HAP-1 (cell line): Measurements from ENCODE around the gene GPR78.

Experiments
- DNase-seq, 2 experiments: peaks; one replicate each; pipeline ENCODE4 v3.0.0-alpha.2; 2016 to 2020; ENCODE audit warnings: low spot score in 2 of 2
- H3K27me3 ChIP-seq: fragments of 250-450 bp; sonication (Bioruptor Pico); 2 replicates; pipeline ENCODE4 v1.5.1; 2020; ENCODE audit warnings: low read depth, mild to moderate bottlenecking, moderate library complexity
- H3K36me3 ChIP-seq: fragments of 250-450 bp; sonication (Bioruptor Pico); replicated peaks from 2 replicates; pipeline ENCODE4 v1.5.1; 2020; ENCODE audit warnings: mild to moderate bottlenecking
- H3K4me1 ChIP-seq: fragments of 250-450 bp; sonication (Bioruptor Pico); 2 replicates; pipeline ENCODE4 v1.5.1; 2020; ENCODE audit warnings: mild to moderate bottlenecking
- H3K4me3 ChIP-seq: fragments of 250-450 bp; sonication (Bioruptor Pico); 2 replicates; pipeline ENCODE4 v1.5.1; 2020; ENCODE audit warnings: mild to moderate bottlenecking, moderate library complexity
- H3K9me3 ChIP-seq: fragments of 250-450 bp; sonication (Bioruptor Pico); 2 replicates; pipeline ENCODE4 v1.5.1; 2020; ENCODE audit warnings: mild to moderate bottlenecking, moderate library complexity
- in situ Hi-C: fragments of 300-500 bp; cut with MboI; formaldehyde crosslinking; loops from 3 replicates; pipeline ENCODE4 v1.14.3; 2020; ENCODE audit warnings: low sequenced_read_pairs, inconsistent platforms, mixed read lengths

The GPR78 gene

GRCh38 chr4:8598391-8599090, 18.3 kb downstream of the GPR78 start:
- Histone ChIP-seq H3K9me3 (no peaks in the 10 kb centered on the region), H3K4me3 (no peak overlapping the region), H3K27me3 (peaks cover 59% of the 10 kb centered on the region), H3K36me3 (no peaks in the 10 kb centered on the region), H3K4me1 (no peaks in the 10 kb centered on the region)
- DNase-seq: no peak
- in situ Hi-C loops: loop anchor here (10.0 to 25.0 kb wide), 2 partner anchors 124 to 361 kb away; no protein-coding TSS in a partner anchor

GRCh38 chr4:8599091-8599460, 18.9 kb downstream of the GPR78 start:
- no peak for DNase-seq

GRCh38 chr4:8599657-8600056, 19.5 kb downstream of the GPR78 start:
- in situ Hi-C loops: loop anchor here (10.0 to 25.0 kb wide), 2 partner anchors 125 to 362 kb away; no protein-coding TSS in a partner anchor
- Histone ChIP-seq H3K27me3 (peaks cover 57% of the 10 kb centered on the region), H3K36me3 (no peaks in the 10 kb centered on the region), H3K4me3 (no peak overlapping the region), H3K9me3 (no peaks in the 10 kb centered on the region), H3K4me1 (no peaks in the 10 kb centered on the region)
- DNase-seq: no peak

More at GRCh38 chr4:8599091-8599460, 18.9 kb downstream of the GPR78 start:
- no peaks in the 10 kb centered on the region for H3K4me1 ChIP-seq
- no peaks in the 10 kb centered on the region for H3K9me3 ChIP-seq
- H3K36me3 ChIP-seq: no peaks in the 10 kb centered on the region
- in situ Hi-C loops: loop anchor here (10.0 to 25.0 kb wide), 2 partner anchors 124 to 362 kb away; no protein-coding TSS in a partner anchor
- no peak overlapping the region for H3K4me3 ChIP-seq
- peaks cover 58% of the 10 kb centered on the region for H3K27me3 ChIP-seq

GRCh38 chr4:8600266-8600665, 20.1 kb downstream of the GPR78 start:
- in situ Hi-C loops: no loop called here
- Histone ChIP-seq H3K4me1 (no peaks in the 10 kb centered on the region), H3K9me3 (no peaks in the 10 kb centered on the region), H3K4me3 (no peak overlapping the region), H3K36me3 (no peaks in the 10 kb centered on the region), H3K27me3 (peaks cover 57% of the 10 kb centered on the region)
- no peak for DNase-seq

GRCh38 chr4:8600686-8601085, 20.5 kb downstream of the GPR78 start:
- no peaks in the 10 kb centered on the region for H3K4me1 ChIP-seq
- in situ Hi-C loops: no loop called here
- H3K36me3 ChIP-seq: no peaks in the 10 kb centered on the region

GRCh38 chr4:8601086-8601485, 20.9 kb downstream of the GPR78 start:
- no peaks in the 10 kb centered on the region for H3K36me3 ChIP-seq
- H3K4me1 ChIP-seq: no peaks in the 10 kb centered on the region
- H3K27me3 ChIP-seq: peaks cover 57% of the 10 kb centered on the region
- no peak for DNase-seq
- H3K9me3 ChIP-seq: no peaks in the 10 kb centered on the region
- no peak overlapping the region for H3K4me3 ChIP-seq
- in situ Hi-C loops: no loop called here

More at GRCh38 chr4:8600686-8601085, 20.5 kb downstream of the GPR78 start:
- Histone ChIP-seq H3K27me3 (peaks cover 57% of the 10 kb centered on the region), H3K4me3 (no peak overlapping the region), H3K9me3 (no peaks in the 10 kb centered on the region)
- DNase-seq: no peak

- Histone ChIP-seq H3K27me3 (peaks cover 57% of the 10 kb centered on the region), H3K4me1 (no peaks in the 10 kb centered on the region), H3K9me3 (no peaks in the 10 kb centered on the region), H3K36me3 (no peaks in the 10 kb centered on the region), H3K4me3 (no peak overlapping the region)
- no peak for DNase-seq
- in situ Hi-C loops: no loop called here
These were observed 21.4 kb downstream of the GPR78 start for GRCh38 chr4:8601556-8601955.

- no peak overlapping the region for H3K4me3 ChIP-seq
- H3K4me1 ChIP-seq: no peaks in the 10 kb centered on the region
- DNase-seq: no peak
- H3K27me3 ChIP-seq: peaks cover 56% of the 10 kb centered on the region
- in situ Hi-C loops: no loop called here
- no peaks in the 10 kb centered on the region for H3K9me3 ChIP-seq
- no peaks in the 10 kb centered on the region for H3K36me3 ChIP-seq
These were observed 22.7 kb downstream of the GPR78 start for GRCh38 chr4:8602686-8603430.

- peaks cover 53% of the 10 kb centered on the region for H3K27me3 ChIP-seq
- H3K9me3 ChIP-seq: no peaks in the 10 kb centered on the region
- no peak overlapping the region for H3K4me3 ChIP-seq
- no peaks in the 10 kb centered on the region for H3K4me1 ChIP-seq
- in situ Hi-C loops: no loop called here
- H3K36me3 ChIP-seq: no peaks in the 10 kb centered on the region
- DNase-seq: no peak
These were observed 23.7 kb downstream of the GPR78 start for GRCh38 chr4:8603931-8604330.

- no peaks in the 10 kb centered on the region for H3K36me3 ChIP-seq
- no peaks in the 10 kb centered on the region for H3K9me3 ChIP-seq
- peaks cover 47% of the 10 kb centered on the region for H3K27me3 ChIP-seq
- in situ Hi-C loops: no loop called here
- no peak for DNase-seq
- no peak overlapping the region for H3K4me3 ChIP-seq
- H3K4me1 ChIP-seq: no peaks in the 10 kb centered on the region
These were observed 25.1 kb downstream of the GPR78 start for GRCh38 chr4:8605289-8605688.

- peaks cover 35% of the 10 kb centered on the region for H3K27me3 ChIP-seq
- no peaks in the 10 kb centered on the region for H3K4me1 ChIP-seq
- in situ Hi-C loops: no loop called here
- no peak overlapping the region for H3K4me3 ChIP-seq
- no peaks in the 10 kb centered on the region for H3K36me3 ChIP-seq
- H3K9me3 ChIP-seq: no peaks in the 10 kb centered on the region
- no peak for DNase-seq
These were observed 26.3 kb downstream of the GPR78 start for GRCh38 chr4:8606476-8606875.

GRCh38 chr4:8606966-8607365, 26.8 kb downstream of the GPR78 start:
- no peak overlapping the region for H3K4me3 ChIP-seq
- H3K4me1 ChIP-seq: no peaks in the 10 kb centered on the region
- DNase-seq: no peak
- H3K9me3 ChIP-seq: no peaks in the 10 kb centered on the region
- peaks cover 30% of the 10 kb centered on the region for H3K27me3 ChIP-seq
- in situ Hi-C loops: no loop called here
- no peaks in the 10 kb centered on the region for H3K36me3 ChIP-seq

GRCh38 chr4:8607603-8608481, 27.6 kb downstream of the GPR78 start:
- no peaks in the 10 kb centered on the region for H3K36me3 ChIP-seq
- in situ Hi-C loops: no loop called here
- DNase-seq: peak in 1 of 2 experiments; percentile 86
- no peaks in the 10 kb centered on the region for H3K4me1 ChIP-seq
- no peak overlapping the region for H3K4me3 ChIP-seq
- no peaks in the 10 kb centered on the region for H3K9me3 ChIP-seq
- H3K27me3 ChIP-seq: peaks cover 22% of the 10 kb centered on the region
